Esophagus muscularis mucosa (tissue), 4 donors: ENCODE results near the gene SMIM38. TPM values are rescaled to one million over a fixed set of nuclear protein-coding genes. Genes with fewer than 3 reads are reported as not detected.

Experiments used
- DNase-seq: peaks from one replicate; pipeline ENCODE4 v3.0.0-alpha.2; 2017; ENCODE audit errors: extremely low spot score
- H3K27ac ChIP-seq, 4 donors: fragments of 200-600 bp; sonication (generic); replicated peaks in 1 of 4; 1 replicate in 3 of 4; 2 replicates in 1 of 4; pipeline ENCODE4 v1.5.1; 2016 to 2019; ENCODE audit warnings: mild to moderate bottlenecking in 1 of 4
- H3K27me3 ChIP-seq, 4 donors: fragments of 200-600 bp; sonication (generic); one replicate each; pipeline versions ENCODE4 v1.5.1 to v1.6.0; 2016 to 2019
- H3K36me3 ChIP-seq, 4 donors: fragments of 200-600 bp; sonication (generic); one replicate each; pipeline ENCODE4 v1.5.1; 2016 to 2019
- H3K4me1 ChIP-seq, 4 donors: fragments of 200-600 bp; sonication (generic); one replicate each; pipeline ENCODE4 v1.5.1; 2016 to 2019
- H3K4me3 ChIP-seq, 4 donors: fragments of 200-600 bp; sonication (generic); 1 replicate in 2 of 4; 2 replicates in 2 of 4; pipeline ENCODE4 v1.5.1; 2016 to 2019; ENCODE audit warnings: mild to moderate bottlenecking in 4 of 4, moderate library complexity in 1 of 4
- H3K9me3 ChIP-seq, 4 donors: fragments of 200-600 bp; sonication (generic); 1 replicate in 3 of 4; 2 replicates in 1 of 4; pipeline ENCODE4 v1.5.1; 2016 to 2019
- CTCF ChIP-seq, 3 experiments: fragments of 200-600 bp in 2 of 3; fragments of 450-650 bp in 1 of 3; sonication (generic) in 2 of 3; IDR thresholded peaks; one replicate each; pipeline ENCODE4 v1.5.1; 2017 to 2019; ENCODE audit warnings: antibody characterized with exemption in 3 of 3, mild to moderate bottlenecking in 2 of 3, moderate library complexity in 1 of 3
- EP300 ChIP-seq: sonication (generic); formaldehyde crosslinking; IDR thresholded peaks from one replicate; pipeline ENCODE4 v1.6.1; 2017; ENCODE audit warnings: antibody characterized with exemption
- POLR2A ChIP-seq: fragments of 450-650 bp; IDR thresholded peaks from one replicate; pipeline ENCODE4 v1.6.1; 2017; ENCODE audit warnings: antibody characterized with exemption, moderate library complexity, mild to moderate bottlenecking, low read depth
- POLR2AphosphoS5 ChIP-seq, 2 donors: sonication (generic); formaldehyde crosslinking; IDR thresholded peaks; one replicate each; pipeline ENCODE4 v1.6.1; 2017; ENCODE audit warnings: antibody characterized with exemption in 2 of 2
- WGBS: methylation state at CpG from one replicate; pipeline ENCODE4 v1.1.5; 2018; 5-methylcytosine and 5-hydroxymethylcytosine counted together
- intact Hi-C: fragments of 100-400 bp; cut with DNase I; formaldehyde crosslinking; loops from one replicate; pipeline ENCODE4 v1.15.1; 2023
- total RNA-seq, 4 donors: library from RNA; depleted of rRNA; stranded (reverse); fragments of >200 nt; gene quantifications; one replicate each; pipeline versions ENCODE4 v1.1.0 to v1.2.1, GENCODE V29; 2016

The SMIM38 gene
- total RNA-seq, 4 donors from 2014 or later: 0.50 to 4.2 (median 2.6) TPM

- Histone ChIP-seq H3K27me3 (peaks cover 0 to 17% (median 0%) of the 10 kb centered on the region in 4 donors), H3K4me1 (peaks cover 0 to 4% (median 2%) of the 10 kb centered on the region in 4 donors), H3K4me3 (no peak overlapping the region), H3K36me3 (no peaks in the 10 kb centered on the region), H3K9me3 (no peaks in the 10 kb centered on the region), H3K27ac (no peak overlapping the region)
- TF ChIP-seq CTCF (IDR thresholded peaks at IDR 0.05): no peak
- TF ChIP-seq POLR2A: no peak
- no peak for TF ChIP-seq EP300
- TF ChIP-seq POLR2AphosphoS5 (IDR thresholded peaks at IDR 0.05): no peak
- 84% methylated on average over 8 of the region's 10 CpGs for WGBS
- no peak for DNase-seq
- intact Hi-C loops: no loop called here
Observed at GRCh38 chr11:69199583-69200315, 44.0 kb downstream of the SMIM38 start.

- intact Hi-C loops: no loop called here
- peaks cover 0 to 4% (median 2%) of the 10 kb centered on the region in 4 donors for H3K4me1 ChIP-seq
- 85% methylated on average over 4 of the region's 32 CpGs for WGBS
- peaks cover 0 to 17% (median 0%) of the 10 kb centered on the region in 4 donors for H3K27me3 ChIP-seq
- no peaks in the 10 kb centered on the region for H3K36me3 ChIP-seq
- H3K9me3 ChIP-seq: no peaks in the 10 kb centered on the region
- no peak for TF ChIP-seq EP300
- no peak for TF ChIP-seq CTCF (IDR thresholded peaks at IDR 0.05)
- TF ChIP-seq POLR2AphosphoS5 (IDR thresholded peaks at IDR 0.05): no peak
- no peak for TF ChIP-seq POLR2A
- no peak overlapping the region for H3K4me3 ChIP-seq
- no peak for DNase-seq
- H3K27ac ChIP-seq: no peak overlapping the region
Observed at GRCh38 chr11:69200331-69201065, 44.8 kb downstream of the SMIM38 start.

GRCh38 chr11:69201066-69201365 is 45.3 kb downstream of the SMIM38 start:
- H3K4me1 ChIP-seq: peaks cover 0 to 4% (median 2%) of the 10 kb centered on the region in 4 donors
- TF ChIP-seq CTCF (IDR thresholded peaks at IDR 0.05) (no peak), POLR2AphosphoS5 (IDR thresholded peaks at IDR 0.05) (no peak), POLR2A (no peak), EP300 (no peak)
- H3K27me3 ChIP-seq: peaks cover 0 to 17% (median 0%) of the 10 kb centered on the region in 4 donors
- H3K4me3 ChIP-seq: no peak overlapping the region
- intact Hi-C loops: no loop called here
- WGBS: 100% methylated on average over 4 of the region's 4 CpGs
- no peaks in the 10 kb centered on the region for H3K36me3 ChIP-seq
- DNase-seq: no peak
- H3K9me3 ChIP-seq: no peaks in the 10 kb centered on the region
- no peak overlapping the region for H3K27ac ChIP-seq

- DNase-seq: no peak
- peaks cover 0 to 4% (median 2%) of the 10 kb centered on the region in 4 donors for H3K4me1 ChIP-seq
- TF ChIP-seq CTCF (IDR thresholded peaks at IDR 0.05) (no peak), EP300 (no peak), POLR2AphosphoS5 (IDR thresholded peaks at IDR 0.05) (no peak), POLR2A (no peak)
- intact Hi-C loops: no loop called here
- no peaks in the 10 kb centered on the region for H3K36me3 ChIP-seq
- no peaks in the 10 kb centered on the region for H3K9me3 ChIP-seq
- no peak overlapping the region for H3K27ac ChIP-seq
- peaks cover 0 to 11% (median 0%) of the 10 kb centered on the region in 4 donors for H3K27me3 ChIP-seq
- WGBS: 94% methylated on average over 7 of the region's 7 CpGs
- no peak overlapping the region for H3K4me3 ChIP-seq
Observed at GRCh38 chr11:69201764-69202370, 46.1 kb downstream of the SMIM38 start.
